22Rv1 (cell line): ENCODE measurements around the gene SCMH1.

ENCODE experiments used
- ZFX ChIP-seq: fragments of 450-650 bp; IDR thresholded peaks from 2 replicates; pipeline ENCODE4 v1.6.1; 2017; ENCODE audit warnings: antibody characterized with exemption, borderline replicate concordance
- TF ChIP-seq, protein P1 (sequence below): fragments of 450-650 bp; IDR thresholded peaks from 2 replicates; pipeline ENCODE4 v1.5.1; 2017; ENCODE audit warnings: mild to moderate bottlenecking

DNA sequence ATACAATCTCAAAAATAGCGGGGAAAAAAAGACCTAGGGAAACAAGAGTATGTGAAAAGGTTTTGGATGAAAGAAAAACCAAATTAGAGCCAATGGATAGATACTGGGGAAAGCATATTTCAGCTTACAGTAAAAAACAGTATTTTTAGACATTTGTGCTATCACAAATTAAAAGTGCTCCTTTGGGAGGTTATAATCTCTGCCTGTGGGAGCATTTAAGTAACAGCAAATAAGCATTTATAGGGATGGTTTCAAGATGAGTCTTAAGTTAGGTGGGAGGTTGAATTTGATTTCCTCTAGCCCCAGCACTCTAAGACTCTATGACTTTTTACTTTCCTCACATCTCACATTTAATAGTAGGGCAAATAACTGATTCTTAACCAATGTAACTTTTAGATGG lies 141.0 kb downstream of the SCMH1 start:
- TF ChIP-seq, protein P1, sequence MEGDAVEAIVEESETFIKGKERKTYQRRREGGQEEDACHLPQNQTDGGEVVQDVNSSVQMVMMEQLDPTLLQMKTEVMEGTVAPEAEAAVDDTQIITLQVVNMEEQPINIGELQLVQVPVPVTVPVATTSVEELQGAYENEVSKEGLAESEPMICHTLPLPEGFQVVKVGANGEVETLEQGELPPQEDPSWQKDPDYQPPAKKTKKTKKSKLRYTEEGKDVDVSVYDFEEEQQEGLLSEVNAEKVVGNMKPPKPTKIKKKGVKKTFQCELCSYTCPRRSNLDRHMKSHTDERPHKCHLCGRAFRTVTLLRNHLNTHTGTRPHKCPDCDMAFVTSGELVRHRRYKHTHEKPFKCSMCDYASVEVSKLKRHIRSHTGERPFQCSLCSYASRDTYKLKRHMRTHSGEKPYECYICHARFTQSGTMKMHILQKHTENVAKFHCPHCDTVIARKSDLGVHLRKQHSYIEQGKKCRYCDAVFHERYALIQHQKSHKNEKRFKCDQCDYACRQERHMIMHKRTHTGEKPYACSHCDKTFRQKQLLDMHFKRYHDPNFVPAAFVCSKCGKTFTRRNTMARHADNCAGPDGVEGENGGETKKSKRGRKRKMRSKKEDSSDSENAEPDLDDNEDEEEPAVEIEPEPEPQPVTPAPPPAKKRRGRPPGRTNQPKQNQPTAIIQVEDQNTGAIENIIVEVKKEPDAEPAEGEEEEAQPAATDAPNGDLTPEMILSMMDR = no peak
- TF ChIP-seq ZFX = no peak
